ENCODE results near the gene TASOR2.

TASOR2 gene, protein sequence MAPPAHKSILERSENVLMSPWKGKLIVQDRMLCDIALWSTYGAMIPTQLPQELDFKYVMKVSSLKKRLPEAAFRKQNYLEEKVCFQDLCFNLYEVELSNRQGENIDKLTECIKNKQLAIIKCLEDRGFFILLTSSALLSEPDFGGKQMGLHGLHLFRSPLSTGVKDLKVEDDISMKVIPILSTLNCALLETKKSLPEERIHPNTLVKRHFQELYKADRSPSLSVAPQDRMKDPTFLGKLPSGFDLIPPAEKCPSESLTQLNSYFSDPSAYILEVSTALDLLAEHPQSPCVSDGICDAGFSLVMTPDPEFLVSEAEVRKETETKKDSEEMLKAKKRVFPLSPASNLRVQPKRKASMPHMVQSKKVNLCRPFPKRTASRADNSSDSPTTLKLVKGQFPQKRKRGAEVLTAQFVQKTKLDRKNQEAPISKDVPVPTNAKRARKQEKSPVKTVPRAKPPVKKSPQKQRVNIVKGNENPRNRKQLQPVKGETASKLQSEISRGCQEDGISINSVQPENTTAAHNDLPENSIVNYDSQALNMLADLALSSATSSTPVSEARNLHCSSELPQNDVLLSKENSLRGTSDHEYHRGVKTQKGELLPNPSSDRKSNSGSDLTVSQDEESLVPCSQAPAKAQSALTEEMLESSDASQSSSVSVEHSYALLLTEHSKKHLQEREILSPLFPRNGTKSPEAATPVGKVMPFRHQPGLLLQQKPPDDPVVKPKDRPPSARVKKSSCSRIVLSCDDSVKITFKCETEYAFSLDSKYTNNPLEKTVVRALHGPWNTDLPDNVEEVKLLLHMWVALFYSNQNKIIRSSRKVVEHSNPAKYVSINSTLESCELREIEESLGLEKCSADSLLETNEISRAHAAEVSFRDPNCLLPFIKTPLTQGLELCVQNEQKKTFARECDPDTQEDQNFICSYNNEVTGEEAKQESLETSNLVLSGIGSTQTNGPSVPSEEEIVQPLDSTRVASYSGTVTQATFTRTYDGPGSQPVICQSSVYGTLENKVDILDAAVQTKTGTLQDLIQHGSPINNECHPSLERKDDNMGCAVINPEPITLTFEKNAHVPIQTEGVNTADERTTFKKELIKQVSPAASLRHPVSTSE (N-terminal part only)

DNA sequence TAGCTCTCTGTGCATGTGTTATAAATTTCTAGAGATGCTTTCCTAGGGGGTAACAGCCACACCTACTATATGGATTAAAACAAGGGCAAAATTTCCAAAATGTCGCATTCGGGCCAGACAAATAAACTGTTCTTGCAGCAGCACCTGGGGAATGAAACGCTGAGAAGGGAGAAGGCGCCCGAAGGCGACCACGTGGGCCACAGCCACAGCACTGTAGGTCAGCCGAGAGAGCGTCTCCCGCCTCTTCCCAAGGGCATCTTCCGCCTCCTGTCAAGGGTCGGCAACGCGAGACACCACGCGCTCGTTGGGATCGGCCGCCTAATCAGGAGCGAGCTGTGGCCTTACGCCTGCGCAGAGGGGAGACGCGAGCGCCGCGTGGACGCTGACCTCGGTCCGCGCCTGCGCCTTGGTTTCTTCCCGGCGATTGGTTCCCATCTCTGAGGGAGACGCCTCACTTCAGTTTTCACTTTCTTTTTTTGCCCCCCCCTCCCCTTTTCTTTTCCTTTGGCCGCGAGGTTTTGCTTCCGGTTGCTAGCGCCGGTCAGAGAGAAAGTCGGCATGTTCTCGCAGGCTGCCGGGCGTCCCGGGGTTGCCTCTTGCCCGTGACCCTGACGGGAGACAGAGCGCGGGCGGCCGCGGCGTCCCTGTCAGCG lies at the start of gene TASOR2:
TASOR2 (plus strand) TSS at position 521 of the 653 bp plus-strand sequence. CDS start 35,805 bp downstream, outside the sequence.
- DNase-seq: peak; percentile 97

DNA sequence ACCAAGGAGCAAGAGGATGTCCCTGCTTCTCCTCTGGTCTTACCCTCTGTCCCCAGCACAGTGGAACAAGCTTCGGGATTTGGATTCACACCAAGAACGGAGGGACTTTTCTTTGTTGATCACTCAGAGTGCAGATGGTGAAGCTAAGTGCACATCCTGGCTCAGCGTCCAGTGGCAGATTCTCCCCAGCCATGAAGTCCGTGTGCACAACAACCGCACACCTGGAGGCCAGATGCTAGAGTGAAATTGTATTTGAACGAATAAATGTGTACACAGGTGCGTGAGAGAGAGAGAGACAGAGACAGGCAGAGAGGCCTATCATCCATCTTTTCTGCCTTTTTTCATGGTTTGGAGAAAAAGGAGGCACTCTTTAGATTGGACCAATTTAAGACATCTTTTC lies 49.7 kb upstream of the TASOR2 start:
- no peak for DNase-seq

DNA sequence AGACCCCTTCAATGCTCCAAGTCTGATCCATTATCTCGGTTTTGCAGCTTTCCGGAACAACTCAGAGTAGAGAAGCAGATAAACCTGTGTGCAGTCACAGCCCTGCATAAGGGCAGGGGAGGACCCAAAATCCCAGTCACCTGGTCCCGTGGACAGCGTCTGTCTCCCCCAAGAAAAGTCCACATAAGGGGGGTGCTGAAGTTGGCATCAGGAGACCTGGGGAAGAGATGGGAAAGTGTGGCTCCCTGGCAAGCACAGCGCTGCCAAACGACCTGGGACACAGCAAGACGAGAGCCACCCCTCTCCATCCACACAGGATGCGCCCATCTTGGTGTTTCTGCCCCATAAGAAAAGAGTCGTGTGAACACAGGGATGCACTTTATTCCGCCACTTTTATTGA lies 46.1 kb upstream of the TASOR2 start:
- DNase-seq: no peak

DNA sequence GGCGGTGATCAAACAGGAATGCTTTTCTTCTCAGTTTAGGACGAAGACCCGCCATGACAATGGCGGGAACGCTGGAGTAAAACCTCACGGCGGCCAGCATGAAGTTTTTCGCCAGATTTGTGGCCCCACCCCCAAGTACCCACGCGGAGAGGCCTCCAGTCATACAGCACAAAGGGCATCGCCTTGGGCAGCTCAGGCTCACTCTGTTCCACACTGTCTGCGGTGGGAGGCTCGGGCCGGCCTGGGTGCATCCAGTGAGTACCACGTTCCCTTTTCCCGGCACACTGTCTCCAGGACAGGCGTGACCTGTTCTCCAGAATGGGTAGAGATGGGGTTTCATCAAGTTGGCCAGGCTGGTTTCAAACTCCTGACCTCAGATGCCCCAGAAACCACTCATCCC lies 45.6 kb upstream of the TASOR2 start:
- no peak for DNase-seq

DNA sequence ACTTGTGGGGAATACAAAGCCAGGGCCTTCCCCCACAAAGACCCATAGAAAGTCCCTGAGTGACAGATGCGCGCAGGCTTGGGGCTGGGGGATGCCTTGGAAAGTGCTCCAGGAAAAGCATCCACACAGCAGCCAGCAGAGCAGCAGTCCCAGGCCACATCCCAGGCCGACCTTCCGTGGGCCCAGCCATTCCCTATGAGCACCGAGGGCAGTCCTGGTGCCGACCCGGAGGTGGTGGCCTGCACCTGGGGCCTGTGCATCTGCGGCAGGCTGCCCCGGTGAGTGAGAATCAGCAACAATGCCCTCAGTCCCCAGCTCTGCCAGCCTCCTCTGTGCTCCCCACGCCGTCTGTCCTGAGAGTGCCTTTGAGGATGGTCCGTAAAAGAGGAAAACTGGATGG lies 44.6 kb upstream of the TASOR2 start:
- no peak for DNase-seq

DNA sequence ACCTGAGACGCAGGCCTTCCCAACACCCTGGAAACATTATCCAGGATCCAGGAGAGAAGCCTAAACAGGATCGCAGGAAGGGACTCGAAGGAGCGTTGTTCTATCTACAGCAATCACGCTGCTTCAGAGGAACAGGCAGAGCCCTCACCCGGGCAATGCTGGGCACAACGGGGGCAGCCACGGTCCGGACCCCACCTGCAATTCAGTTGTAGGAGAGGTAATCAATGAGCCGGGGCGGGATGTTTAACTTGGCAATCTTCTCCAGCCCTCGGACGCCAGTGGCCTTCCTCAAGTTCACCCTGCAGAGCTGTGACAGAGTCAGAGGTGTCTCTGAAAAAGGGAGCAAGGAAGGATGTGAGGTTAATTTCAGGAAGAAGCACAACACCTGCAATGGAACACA lies 44.1 kb upstream of the TASOR2 start:
- no peak for DNase-seq

DNA sequence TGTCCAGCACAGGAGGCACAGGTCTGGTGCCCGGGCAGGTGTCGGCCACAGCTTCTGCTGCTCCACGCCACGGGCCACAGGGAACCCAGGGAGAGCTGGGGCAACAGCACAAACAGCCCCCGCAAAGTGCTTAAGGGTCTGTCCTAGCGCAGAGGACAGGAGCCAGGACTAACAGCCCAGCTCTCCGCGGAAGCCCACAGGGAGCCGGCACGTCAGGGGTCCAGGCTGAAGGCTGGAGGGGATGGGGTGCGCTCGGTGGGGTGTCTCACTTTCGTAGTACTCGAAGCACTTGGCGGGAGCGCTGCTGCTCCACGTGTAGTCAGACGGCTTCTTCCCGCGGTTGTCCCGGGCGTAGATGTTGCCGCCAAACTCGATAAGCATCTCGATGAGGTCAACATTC lies 43.1 kb upstream of the TASOR2 start:
- DNase-seq: no peak

DNA sequence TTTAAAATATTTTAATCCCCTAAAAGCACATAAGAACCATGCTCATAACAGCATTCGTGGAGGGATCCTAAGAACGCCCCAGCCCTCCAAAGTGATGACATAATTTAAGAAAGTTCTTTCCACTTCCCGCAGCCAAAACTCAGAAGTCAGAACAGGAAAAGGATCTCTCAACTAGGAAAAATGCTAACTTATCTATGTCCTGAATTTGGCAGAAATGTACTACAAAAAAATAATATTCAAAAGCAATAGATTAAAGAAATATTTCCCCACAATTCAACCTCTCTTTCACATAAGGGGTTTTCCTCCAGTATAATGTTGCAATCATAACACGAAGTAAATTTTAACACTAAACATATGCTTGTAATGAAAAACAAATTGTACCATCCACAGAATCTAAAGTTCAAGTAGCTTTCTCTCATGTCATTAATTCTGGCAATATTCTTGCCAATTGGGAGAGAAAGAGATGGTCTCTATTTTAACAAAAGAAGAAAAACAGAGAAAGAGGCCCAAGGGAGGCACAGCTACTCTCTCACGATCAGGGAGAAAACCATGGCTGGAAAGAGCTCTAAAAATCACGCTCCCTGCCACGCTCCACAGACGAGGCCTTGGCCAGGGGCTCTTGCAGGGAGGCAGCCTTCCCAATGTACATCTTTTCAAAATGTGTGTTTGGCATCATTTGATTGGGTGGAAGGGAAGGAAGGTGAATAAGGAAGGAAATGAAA lies 41.1 kb upstream of the TASOR2 start:
- no peak for DNase-seq

DNA sequence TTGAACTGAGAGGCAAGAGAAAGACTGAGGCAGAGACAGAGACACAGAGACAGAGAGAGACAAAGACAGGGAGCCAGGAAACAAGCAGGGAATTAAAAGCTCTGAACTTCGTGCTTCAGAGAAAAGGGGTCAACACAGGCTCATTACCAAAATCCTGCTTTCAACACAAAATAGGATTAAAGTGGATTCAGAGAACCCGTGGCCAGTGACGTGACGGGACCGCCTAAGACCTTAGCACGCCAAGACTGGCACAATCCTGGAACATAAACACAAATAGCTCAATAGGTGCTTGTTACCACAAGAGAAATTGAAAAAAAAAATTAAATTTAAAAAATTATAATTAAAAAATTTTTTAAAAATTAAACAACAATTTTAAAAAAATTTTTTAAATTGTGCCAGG lies 39.7 kb upstream of the TASOR2 start:
- no peak for DNase-seq

DNA sequence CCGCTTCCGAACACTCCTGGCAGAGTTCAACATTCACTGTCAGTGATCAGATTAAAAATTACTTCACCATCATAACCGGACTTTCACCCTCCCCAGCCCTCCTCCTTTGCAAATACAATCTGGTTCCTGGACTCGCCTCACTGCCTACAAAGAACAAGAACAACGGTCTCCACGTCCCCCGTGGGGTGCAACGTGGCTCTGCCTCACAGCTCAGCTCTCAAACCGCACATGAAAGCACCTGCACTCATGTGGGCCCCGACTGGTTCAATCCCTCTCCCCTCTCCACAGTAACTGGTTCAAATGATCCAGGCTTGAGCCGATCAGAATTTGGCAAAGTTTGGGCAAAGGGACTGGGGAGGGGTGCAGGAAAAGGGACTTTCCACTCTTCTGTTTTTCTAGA lies 39.3 kb upstream of the TASOR2 start:
- no peak for DNase-seq

DNA sequence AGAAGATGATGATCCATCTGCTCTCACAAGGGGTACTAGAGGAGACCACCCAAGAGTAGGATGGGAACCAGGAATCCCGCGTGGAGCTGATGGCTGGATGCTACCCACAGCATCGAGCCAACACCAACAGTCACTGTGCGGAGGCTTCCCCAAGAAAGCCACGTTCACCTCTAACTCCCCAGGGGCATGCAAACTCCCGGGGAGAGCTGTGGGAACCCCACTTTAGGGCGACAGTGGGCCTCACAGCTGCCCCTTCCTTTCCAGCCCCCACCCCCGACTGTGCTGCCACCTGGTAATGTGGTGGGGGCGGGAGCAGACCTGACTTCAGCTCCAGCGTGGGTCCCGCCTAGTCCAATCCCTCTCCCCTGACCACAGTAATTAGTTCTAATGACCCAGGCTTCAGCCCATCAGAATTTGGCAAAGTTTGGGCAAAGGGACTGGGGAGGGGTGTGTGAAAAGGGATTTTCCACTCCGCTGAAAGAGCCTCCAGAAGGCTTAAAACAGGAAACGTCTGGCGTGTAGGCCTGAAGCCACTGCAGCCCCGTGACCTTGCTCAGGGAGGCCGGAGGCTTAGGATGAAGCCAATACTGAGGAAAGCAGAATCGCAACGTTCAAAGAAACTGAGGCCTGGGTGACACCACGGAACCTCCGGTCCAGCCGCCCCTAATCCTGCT lies 38.6 kb upstream of the TASOR2 start:
- no peak for DNase-seq

DNA sequence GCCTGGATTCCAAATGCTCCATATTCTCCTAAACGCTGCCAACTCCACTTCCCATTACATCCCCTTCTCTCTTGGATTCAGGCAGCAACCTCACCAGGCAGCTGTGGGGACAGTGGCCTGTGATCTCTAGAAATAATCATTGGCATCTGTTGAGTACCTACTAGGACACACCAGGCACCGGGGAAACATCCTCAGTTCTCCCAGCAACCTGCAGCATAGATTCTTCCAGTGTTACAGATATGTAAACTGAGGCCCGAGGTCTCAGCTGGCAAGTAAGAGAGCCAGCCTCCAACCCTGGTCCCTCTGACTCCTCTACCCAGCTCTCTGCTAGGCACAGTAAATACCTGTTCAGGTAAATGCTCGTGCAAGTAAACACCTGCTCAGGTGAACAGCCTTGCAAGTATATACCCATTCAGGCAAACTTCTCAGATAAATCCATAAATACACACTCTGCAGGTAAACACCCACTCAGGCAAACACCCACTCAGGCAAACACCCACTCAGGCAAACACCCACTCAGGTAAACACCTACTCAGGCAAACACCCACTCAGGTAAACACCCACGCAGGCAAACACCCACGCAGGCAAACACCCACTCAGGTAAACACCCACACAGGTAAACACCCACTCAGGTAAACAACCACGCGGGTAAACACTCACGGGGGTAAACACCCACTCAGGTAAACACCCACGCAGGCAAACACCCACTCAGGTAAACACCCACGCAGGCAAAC lies 37.0 kb upstream of the TASOR2 start:
- no peak for DNase-seq

DNA sequence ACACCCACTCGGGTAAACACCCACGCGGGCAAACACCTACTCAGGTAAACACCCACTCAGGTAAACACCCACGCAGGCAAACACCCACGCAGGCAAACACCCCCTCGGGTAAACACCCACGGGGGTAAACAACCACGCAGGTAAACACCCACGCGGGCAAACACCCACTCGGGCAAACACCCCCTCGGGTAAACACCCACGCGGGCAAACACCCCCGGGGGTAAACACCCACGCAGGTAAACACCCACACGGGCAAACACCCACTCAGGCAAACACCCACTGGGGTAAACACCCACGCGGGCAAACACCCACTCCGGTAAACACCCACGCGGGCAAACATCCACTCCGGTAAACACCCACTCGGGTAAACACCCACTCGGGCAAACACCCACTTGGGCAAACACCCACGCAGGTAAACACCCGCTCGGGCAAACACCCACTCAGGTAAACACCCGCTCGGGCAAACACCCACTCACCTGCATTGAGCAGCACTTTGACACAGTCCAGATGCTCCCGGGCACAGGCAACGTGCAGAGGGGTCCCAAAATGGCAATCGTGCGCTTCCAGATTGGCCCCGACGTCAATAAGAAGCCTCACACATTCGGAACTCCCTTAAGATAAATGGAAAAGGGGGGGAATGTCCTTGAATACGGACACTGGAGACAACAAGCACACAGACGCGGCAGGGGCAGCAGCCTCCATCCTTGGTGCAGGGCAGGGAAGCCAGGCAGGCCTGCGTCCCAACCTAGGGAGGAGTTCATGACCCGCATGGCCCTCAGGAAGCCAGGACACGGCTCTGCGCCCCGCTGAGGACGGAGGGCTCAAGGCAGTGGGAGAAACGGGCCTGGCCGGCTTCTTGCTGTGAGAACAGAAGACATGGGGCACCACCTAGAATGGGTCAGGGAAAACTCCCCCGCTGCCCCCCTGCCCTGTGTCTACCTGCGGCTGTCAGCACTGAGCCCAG lies 35.9 kb upstream of the TASOR2 start:
- DNase-seq: no peak

DNA sequence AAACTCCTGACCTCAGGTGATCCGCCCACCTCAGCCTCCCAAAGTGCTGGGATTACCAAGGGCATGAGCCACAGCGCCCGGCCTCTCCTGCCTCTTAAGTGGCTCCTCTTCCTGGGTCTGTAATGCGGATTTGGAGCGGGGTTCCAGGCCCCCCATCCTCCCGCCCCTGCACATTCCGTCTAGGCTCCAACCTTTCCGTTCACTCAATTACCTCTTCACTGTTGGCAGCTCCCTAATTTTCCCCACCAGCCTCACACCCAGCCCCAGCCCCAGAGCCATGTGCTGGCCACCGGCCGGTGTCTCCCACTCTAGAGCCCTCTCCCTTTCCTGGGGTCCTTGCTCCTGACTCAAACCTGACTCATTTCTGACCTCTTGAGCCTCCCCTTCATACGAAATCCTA lies 34.9 kb upstream of the TASOR2 start:
- DNase-seq: no peak

DNA sequence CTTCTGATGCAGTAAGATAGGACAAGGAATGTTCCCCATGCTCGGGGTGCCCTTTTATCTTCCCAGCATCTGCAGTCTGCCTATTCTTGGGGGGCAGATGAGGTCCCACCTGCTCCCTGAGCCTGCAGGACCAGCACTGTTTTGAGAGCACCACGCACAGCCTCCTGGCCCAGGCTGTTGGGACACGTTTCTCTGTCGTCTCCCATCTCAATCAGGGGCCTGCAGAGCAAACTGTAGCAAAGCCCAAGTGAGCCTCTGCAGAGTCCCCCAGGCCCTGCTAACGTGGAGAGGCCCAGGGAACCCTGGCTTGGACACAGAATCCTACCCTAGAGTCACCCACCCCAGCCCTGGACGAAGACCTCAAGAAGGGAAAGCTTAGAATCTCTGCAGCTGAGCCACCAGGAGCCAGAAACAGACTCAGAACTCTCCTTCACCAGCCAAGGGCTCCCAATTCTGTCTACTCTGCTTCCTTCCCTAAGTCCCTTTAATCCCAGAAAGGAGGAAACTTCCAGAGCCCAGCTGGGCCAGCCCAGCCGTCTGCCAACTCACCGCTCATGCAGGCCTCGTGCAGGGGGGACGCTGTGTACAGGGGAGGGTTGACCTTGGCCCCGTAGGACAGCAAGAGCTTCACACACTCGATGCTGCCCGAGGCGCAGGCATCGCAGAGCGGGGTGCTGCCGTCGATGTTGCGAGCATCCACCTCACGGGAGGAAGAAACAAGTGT lies 33.8 kb upstream of the TASOR2 start:
- DNase-seq: no peak

DNA sequence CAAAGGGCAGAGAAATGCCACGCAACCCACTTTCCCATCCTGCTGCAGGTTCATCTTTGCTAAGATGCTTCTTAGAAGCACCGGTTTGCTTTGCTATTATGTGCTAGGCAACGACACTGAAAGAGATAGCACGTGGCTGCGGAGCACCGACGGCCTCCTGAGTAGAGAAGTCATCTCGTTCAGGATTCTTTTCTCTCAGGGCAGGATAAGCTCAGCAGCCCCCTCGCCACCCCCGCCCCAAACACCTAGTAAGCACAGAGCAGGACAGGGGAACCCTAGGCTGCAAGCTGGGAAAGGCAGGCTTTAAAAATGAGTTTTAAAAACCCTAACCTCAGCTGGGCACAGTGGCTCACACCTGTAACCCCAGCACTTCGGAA lies 33.3 kb upstream of the TASOR2 start:
- DNase-seq: no peak

DNA sequence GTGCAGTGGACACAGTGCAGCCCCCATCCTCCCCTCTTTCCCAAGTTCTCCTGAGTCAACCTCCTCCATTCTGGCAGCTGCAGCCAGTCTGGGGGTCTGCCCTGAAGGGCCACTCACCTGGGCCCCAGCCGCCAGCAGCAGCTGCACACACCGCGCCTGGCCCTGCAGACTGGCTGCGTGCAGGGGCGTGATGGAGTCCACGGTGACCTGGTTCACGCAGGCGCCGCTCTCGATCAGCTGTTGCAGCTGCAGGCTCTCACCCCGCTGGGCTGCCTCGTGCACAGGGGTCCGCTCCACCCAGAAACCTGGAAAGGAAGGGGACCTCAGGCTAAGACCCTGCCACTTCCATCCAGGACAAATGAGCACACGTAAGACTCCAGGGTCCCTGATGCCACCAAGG lies 31.9 kb upstream of the TASOR2 start:
- DNase-seq: no peak

DNA sequence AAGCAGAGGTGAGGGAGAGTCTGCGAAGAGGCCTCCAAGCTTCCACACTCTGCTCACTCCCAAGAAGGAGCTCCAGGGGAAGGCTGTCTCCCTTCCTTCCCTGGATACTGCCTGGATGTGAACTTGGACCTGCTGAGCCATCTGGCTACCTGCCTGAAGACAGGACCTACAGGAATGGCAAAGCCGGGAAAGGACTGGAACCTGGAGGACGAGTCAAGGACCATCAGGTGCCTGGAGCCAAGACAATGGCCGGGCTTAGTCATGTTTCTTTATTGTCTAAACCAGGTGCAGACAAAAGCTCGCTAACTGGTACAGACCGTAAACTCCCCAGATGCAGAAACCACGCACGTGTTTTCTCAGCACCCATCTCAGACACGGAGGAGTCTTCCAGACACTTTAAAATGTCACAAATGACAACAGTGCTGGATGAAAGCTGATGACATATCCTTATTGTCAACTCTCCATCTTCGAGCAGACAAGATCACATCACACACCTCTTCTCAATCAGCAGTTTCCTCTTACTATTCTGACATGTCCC lies 30.4 kb upstream of the TASOR2 start:
- DNase-seq: no peak

DNA sequence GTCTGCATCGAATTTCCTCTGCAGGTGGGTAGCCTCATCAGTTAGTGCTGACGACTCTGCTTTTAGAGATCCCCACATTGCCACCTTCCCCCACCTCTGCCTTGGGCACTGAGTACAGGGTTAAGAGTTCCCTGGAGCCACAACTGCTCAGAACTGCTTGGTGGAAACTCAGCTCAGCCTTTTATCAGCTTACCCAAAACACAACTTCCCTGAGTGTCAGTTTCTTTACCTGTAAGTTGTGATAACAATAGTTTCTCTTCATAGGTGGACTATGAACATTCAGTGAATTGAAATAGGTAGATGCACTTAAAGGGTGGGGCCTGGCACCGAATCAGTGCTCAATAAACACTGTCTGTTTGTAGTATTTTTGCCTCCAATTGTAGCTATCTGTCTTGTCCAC lies 29.5 kb upstream of the TASOR2 start:
- no peak for DNase-seq
